ENCODE data around the gene TNFRSF1B. TPM values are rescaled to one million over a fixed set of nuclear protein-coding genes. Genes with fewer than 3 reads are reported as not detected.
A peak's percentile ranks its signal among the peaks of the same experiment; 100 is the strongest.

Gene TNFRSF1B
- total RNA-seq, 1 donor from 2014 or later = 5.1 TPM

DNA sequence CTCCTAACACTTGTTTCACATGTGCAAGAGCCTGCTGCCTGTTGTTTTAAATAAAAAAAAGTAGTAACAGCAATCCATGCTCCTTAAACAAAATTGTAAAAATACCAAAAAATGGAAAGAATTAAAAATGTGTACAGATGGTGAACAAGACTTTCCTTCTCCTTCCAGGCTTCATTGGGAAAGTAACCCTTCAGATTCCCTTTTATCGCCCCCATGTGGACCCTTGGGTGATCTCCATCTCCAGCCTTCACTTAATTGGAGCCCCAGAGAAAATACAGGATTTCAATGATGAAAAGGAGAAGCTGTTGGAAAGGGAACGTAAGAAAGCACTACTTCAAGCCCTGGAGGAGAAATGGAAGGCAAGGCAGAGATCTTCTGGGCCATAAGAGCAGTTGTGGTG lies 77.3 kb downstream of the TNFRSF1B start:
- Mint-ChIP-seq H3K27ac (ENCODE audit: unreplicated experiment) (no peak overlapping the region), H3K27me3 (ENCODE audit: unreplicated experiment) (no peaks in the 10 kb centered on the region), H3K4me3 (ENCODE audit: unreplicated experiment) (no peak overlapping the region), H3K36me3 (ENCODE audit: unreplicated experiment) (no peaks in the 10 kb centered on the region), H3K9me3 (ENCODE audit: unreplicated experiment) (no peaks in the 10 kb centered on the region), H3K4me1 (ENCODE audit: low read depth, unreplicated experiment) (no peaks in the 10 kb centered on the region)
- TF ChIP-seq, protein P1, sequence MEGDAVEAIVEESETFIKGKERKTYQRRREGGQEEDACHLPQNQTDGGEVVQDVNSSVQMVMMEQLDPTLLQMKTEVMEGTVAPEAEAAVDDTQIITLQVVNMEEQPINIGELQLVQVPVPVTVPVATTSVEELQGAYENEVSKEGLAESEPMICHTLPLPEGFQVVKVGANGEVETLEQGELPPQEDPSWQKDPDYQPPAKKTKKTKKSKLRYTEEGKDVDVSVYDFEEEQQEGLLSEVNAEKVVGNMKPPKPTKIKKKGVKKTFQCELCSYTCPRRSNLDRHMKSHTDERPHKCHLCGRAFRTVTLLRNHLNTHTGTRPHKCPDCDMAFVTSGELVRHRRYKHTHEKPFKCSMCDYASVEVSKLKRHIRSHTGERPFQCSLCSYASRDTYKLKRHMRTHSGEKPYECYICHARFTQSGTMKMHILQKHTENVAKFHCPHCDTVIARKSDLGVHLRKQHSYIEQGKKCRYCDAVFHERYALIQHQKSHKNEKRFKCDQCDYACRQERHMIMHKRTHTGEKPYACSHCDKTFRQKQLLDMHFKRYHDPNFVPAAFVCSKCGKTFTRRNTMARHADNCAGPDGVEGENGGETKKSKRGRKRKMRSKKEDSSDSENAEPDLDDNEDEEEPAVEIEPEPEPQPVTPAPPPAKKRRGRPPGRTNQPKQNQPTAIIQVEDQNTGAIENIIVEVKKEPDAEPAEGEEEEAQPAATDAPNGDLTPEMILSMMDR (IDR thresholded peaks at IDR 0.05; ENCODE audit: partially characterized antibody, unreplicated experiment) = peak; percentile 37
- DNase-seq = no peak

DNA sequence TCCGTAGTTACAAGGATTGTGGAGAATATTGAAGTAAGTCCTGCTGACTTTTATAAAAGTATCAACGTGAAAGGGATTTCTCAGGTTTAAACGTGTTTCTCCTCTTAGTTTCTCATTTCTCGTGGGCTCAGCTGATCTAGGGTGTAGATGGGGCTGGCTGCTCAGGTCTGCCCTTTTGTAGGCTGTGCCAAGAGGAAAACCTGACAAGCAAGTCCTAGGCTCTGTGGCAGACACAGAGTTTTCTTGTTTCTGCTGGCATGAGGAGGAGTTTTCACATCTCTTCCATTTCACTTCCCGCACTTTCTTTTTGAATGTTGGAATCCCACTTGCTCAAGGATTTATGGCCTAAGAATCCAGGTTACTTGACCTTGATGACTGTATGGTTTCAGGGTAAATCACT lies 77.8 kb downstream of the TNFRSF1B start:
- H3K4me3 Mint-ChIP-seq (ENCODE audit: unreplicated experiment) = no peak overlapping the region
- DNase-seq = no peak
- H3K36me3 Mint-ChIP-seq (ENCODE audit: unreplicated experiment) = no peaks in the 10 kb centered on the region
- H3K27me3 Mint-ChIP-seq (ENCODE audit: unreplicated experiment) = no peaks in the 10 kb centered on the region
- TF ChIP-seq, protein P1 (IDR thresholded peaks at IDR 0.05; ENCODE audit: partially characterized antibody, unreplicated experiment) = no peak
- no peaks in the 10 kb centered on the region for H3K4me1 Mint-ChIP-seq (ENCODE audit: low read depth, unreplicated experiment)
- H3K27ac Mint-ChIP-seq (ENCODE audit: unreplicated experiment) = no peak overlapping the region
- H3K9me3 Mint-ChIP-seq (ENCODE audit: unreplicated experiment) = no peaks in the 10 kb centered on the region

DNA sequence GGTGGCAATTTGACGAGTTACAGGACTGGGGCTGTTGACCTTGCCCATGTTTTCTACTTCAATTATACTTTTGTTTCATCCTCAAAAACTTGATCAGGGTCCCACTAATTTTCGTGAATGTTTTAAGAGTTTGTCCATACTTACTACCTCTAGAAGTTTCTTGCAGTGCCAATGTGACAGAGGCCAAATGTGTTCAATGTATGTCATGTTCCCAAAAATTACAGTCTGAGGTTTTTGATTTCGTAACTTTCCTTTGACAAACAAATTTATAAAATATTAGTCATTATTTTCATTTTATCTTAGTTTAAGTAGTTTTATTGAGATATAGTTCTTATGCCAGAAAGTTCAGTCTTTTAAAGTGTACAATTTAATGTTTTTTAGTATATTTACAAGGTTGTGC lies 78.3 kb downstream of the TNFRSF1B start:
- no peak for DNase-seq
- TF ChIP-seq, protein P1 (IDR thresholded peaks at IDR 0.05; ENCODE audit: partially characterized antibody, unreplicated experiment) = no peak
- Mint-ChIP-seq H3K36me3 (ENCODE audit: unreplicated experiment) (no peaks in the 10 kb centered on the region), H3K4me3 (ENCODE audit: unreplicated experiment) (no peak overlapping the region), H3K4me1 (ENCODE audit: low read depth, unreplicated experiment) (no peaks in the 10 kb centered on the region), H3K9me3 (ENCODE audit: unreplicated experiment) (no peaks in the 10 kb centered on the region), H3K27me3 (ENCODE audit: unreplicated experiment) (no peaks in the 10 kb centered on the region), H3K27ac (ENCODE audit: unreplicated experiment) (no peak overlapping the region)

DNA sequence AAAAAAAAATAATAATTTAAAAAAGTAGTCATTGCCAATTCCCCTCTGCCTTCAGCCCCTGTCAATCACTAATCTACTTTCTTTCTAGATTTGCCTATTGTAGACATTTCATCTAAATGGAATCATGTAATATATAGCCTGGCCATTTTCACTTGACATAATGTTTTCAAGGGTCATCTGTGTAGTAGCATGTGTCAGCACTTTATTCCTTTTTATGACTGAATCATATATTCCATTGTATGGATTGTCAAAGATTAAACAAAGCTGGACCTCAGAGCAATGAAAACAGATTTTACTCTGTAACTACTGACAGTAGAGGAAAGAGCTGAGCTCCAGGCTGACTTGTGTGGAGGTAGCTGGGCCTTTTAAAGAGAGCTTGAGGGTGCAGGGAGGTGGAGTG lies 78.9 kb downstream of the TNFRSF1B start:
- H3K9me3 Mint-ChIP-seq (ENCODE audit: unreplicated experiment) = no peaks in the 10 kb centered on the region
- H3K36me3 Mint-ChIP-seq (ENCODE audit: unreplicated experiment) = no peaks in the 10 kb centered on the region
- no peaks in the 10 kb centered on the region for H3K27me3 Mint-ChIP-seq (ENCODE audit: unreplicated experiment)
- no peak overlapping the region for H3K4me3 Mint-ChIP-seq (ENCODE audit: unreplicated experiment)
- DNase-seq = no peak
- TF ChIP-seq, protein P1 (IDR thresholded peaks at IDR 0.05; ENCODE audit: partially characterized antibody, unreplicated experiment) = no peak
- H3K4me1 Mint-ChIP-seq (ENCODE audit: low read depth, unreplicated experiment) = no peaks in the 10 kb centered on the region
- no peak overlapping the region for H3K27ac Mint-ChIP-seq (ENCODE audit: unreplicated experiment)

DNA sequence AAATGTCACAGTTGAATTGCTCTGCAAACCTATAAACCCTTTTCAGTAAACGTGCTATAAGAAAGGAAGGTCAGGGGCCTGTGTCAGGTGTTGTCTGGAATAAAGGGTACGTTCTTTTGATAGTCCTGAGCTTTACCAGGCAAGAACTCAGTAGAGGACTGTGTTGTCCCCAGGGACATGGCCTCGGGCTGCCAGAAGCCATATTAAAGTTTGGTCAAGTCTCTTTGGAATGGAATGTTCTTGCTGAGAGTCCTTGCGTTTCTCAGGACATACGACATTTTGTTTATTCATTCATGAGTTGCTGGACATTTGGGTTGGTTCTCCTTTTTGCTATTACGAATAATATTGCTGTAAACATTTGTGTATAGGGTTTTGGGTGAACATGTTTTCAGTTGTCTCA lies 79.8 kb downstream of the TNFRSF1B start:
- Mint-ChIP-seq H3K4me3 (ENCODE audit: unreplicated experiment) (no peak overlapping the region), H3K4me1 (ENCODE audit: low read depth, unreplicated experiment) (no peaks in the 10 kb centered on the region), H3K27me3 (ENCODE audit: unreplicated experiment) (no peaks in the 10 kb centered on the region), H3K27ac (ENCODE audit: unreplicated experiment) (no peak overlapping the region), H3K36me3 (ENCODE audit: unreplicated experiment) (peaks cover 5% of the 10 kb centered on the region), H3K9me3 (ENCODE audit: unreplicated experiment) (no peaks in the 10 kb centered on the region)
- TF ChIP-seq, protein P1 (IDR thresholded peaks at IDR 0.05; ENCODE audit: partially characterized antibody, unreplicated experiment) = no peak
- DNase-seq = no peak
